ENCODE data around the gene MED12L.

Gene MED12L

DNA sequence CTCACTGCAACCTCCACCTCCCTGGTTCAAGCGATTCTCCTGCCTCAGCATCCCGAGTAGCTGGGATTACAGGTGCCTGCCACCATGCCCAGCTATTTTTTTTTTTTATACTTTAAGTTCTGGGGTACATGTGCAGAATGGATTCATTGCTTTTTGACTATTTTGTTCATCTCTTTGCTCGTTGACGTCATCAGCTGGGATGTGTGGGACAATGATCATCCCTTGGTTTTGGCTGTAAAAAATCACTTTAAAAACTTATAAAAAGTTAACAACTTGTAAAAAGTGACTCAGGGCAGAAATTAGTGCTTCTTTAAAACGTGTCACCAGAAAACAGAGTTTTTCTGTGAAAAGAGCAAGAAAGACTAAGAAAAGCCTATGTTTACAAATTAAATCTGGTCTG lies 337.6 kb downstream of the MED12L start:
- TF ChIP-seq ZNF8 (CRISPR knock-in tag; IDR thresholded peaks at IDR 0.05) (no peak), TCF4 (CRISPR knock-in tag; IDR thresholded peaks at IDR 0.05; ENCODE audit: borderline replicate concordance) (no peak), ARNTL (CRISPR knock-in tag; IDR thresholded peaks at IDR 0.05; ENCODE audit: borderline replicate concordance, low read depth) (no peak), ZC3H10 (CRISPR knock-in tag; IDR thresholded peaks at IDR 0.05) (no peak), BACH2 (CRISPR knock-in tag; IDR thresholded peaks at IDR 0.05; ENCODE audit: borderline replicate concordance) (no peak), ZFP30 (CRISPR knock-in tag; IDR thresholded peaks at IDR 0.05) (no peak), ZNF565 (CRISPR knock-in tag; conservative IDR thresholded peaks at IDR 0.05; ENCODE audit: low read depth) (no peak), PPARA (CRISPR knock-in tag; IDR thresholded peaks at IDR 0.05; ENCODE audit: borderline replicate concordance) (no peak), GLIS3 (CRISPR knock-in tag; IDR thresholded peaks at IDR 0.05) (no peak), ESRRG (CRISPR knock-in tag; IDR thresholded peaks at IDR 0.05) (no peak), CSDC2 (CRISPR knock-in tag; IDR thresholded peaks at IDR 0.05) (no peak), TOX (CRISPR knock-in tag; IDR thresholded peaks at IDR 0.05; ENCODE audit: borderline replicate concordance) (no peak)
- TF ChIP-seq, protein P1, sequence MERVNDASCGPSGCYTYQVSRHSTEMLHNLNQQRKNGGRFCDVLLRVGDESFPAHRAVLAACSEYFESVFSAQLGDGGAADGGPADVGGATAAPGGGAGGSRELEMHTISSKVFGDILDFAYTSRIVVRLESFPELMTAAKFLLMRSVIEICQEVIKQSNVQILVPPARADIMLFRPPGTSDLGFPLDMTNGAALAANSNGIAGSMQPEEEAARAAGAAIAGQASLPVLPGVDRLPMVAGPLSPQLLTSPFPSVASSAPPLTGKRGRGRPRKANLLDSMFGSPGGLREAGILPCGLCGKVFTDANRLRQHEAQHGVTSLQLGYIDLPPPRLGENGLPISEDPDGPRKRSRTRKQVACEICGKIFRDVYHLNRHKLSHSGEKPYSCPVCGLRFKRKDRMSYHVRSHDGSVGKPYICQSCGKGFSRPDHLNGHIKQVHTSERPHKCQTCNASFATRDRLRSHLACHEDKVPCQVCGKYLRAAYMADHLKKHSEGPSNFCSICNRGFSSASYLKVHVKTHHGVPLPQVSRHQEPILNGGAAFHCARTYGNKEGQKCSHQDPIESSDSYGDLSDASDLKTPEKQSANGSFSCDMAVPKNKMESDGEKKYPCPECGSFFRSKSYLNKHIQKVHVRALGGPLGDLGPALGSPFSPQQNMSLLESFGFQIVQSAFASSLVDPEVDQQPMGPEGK (CRISPR knock-in tag; IDR thresholded peaks at IDR 0.05; ENCODE audit: borderline replicate concordance), result no peak
- TF ChIP-seq, protein P2, sequence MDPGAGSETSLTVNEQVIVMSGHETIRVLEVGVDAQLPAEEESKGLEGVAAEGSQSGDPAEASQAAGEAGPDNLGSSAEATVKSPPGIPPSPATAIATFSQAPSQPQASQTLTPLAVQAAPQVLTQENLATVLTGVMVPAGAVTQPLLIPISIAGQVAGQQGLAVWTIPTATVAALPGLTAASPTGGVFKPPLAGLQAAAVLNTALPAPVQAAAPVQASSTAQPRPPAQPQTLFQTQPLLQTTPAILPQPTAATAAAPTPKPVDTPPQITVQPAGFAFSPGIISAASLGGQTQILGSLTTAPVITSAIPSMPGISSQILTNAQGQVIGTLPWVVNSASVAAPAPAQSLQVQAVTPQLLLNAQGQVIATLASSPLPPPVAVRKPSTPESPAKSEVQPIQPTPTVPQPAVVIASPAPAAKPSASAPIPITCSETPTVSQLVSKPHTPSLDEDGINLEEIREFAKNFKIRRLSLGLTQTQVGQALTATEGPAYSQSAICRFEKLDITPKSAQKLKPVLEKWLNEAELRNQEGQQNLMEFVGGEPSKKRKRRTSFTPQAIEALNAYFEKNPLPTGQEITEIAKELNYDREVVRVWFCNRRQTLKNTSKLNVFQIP (CRISPR knock-in tag; IDR thresholded peaks at IDR 0.05; ENCODE audit: borderline replicate concordance, low read depth), result no peak
- TF ChIP-seq, protein P3, sequence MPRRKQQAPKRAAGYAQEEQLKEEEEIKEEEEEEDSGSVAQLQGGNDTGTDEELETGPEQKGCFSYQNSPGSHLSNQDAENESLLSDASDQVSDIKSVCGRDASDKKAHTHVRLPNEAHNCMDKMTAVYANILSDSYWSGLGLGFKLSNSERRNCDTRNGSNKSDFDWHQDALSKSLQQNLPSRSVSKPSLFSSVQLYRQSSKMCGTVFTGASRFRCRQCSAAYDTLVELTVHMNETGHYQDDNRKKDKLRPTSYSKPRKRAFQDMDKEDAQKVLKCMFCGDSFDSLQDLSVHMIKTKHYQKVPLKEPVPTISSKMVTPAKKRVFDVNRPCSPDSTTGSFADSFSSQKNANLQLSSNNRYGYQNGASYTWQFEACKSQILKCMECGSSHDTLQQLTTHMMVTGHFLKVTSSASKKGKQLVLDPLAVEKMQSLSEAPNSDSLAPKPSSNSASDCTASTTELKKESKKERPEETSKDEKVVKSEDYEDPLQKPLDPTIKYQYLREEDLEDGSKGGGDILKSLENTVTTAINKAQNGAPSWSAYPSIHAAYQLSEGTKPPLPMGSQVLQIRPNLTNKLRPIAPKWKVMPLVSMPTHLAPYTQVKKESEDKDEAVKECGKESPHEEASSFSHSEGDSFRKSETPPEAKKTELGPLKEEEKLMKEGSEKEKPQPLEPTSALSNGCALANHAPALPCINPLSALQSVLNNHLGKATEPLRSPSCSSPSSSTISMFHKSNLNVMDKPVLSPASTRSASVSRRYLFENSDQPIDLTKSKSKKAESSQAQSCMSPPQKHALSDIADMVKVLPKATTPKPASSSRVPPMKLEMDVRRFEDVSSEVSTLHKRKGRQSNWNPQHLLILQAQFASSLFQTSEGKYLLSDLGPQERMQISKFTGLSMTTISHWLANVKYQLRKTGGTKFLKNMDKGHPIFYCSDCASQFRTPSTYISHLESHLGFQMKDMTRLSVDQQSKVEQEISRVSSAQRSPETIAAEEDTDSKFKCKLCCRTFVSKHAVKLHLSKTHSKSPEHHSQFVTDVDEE (CRISPR knock-in tag; IDR thresholded peaks at IDR 0.05), result no peak
- TF ChIP-seq, protein P4, sequence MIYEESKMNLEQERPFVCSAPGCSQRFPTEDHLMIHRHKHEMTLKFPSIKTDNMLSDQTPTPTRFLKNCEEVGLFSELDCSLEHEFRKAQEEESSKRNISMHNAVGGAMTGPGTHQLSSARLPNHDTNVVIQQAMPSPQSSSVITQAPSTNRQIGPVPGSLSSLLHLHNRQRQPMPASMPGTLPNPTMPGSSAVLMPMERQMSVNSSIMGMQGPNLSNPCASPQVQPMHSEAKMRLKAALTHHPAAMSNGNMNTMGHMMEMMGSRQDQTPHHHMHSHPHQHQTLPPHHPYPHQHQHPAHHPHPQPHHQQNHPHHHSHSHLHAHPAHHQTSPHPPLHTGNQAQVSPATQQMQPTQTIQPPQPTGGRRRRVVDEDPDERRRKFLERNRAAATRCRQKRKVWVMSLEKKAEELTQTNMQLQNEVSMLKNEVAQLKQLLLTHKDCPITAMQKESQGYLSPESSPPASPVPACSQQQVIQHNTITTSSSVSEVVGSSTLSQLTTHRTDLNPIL (CRISPR knock-in tag; IDR thresholded peaks at IDR 0.05; ENCODE audit: low read depth), result no peak
- ATAC-seq, result no peak

DNA sequence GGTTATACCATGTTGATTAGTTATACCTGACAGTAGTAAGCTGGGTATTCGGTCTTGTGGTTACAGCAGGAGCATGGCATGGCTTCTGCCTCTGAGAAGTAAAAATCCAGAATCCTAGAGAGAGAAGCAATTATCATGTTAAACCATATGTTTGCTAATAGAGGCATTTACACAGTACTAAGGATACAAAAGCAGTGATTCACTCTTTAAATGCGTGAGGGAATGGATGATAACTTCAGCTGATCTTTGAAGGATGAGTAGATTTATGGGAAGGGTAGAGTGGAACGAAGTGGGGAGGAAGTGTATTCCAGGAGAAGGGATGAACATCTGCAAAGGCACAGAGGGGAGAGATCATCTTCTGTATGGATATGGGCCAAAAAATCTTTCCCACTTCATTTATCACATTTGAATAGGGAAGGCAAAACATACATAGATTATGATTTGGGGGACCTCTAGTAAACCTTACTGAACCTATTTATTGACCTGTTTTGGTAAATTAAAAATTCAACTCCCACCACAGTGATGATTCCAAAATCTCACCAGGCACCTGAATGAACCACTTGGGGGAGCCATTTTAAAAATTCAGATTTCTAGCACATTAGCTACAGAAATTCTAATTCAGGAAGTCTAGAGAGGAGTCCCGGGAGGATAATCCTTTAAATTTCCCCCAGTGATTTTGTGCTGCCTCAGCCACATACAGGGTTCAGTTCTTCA lies 340.3 kb downstream of the MED12L start:
- ATAC-seq, result peak; percentile 42
- TF ChIP-seq ZFP3 (CRISPR knock-in tag; IDR thresholded peaks at IDR 0.05) (no peak), TCF4 (CRISPR knock-in tag; IDR thresholded peaks at IDR 0.05; ENCODE audit: borderline replicate concordance) (no peak), ZNF70 (CRISPR knock-in tag; IDR thresholded peaks at IDR 0.05) (no peak), ISL1 (CRISPR knock-in tag; IDR thresholded peaks at IDR 0.05) (no peak), GLIS3 (CRISPR knock-in tag; IDR thresholded peaks at IDR 0.05) (no peak), ZC3H10 (CRISPR knock-in tag; IDR thresholded peaks at IDR 0.05) (no peak), TOX (CRISPR knock-in tag; IDR thresholded peaks at IDR 0.05; ENCODE audit: borderline replicate concordance) (no peak)

DNA sequence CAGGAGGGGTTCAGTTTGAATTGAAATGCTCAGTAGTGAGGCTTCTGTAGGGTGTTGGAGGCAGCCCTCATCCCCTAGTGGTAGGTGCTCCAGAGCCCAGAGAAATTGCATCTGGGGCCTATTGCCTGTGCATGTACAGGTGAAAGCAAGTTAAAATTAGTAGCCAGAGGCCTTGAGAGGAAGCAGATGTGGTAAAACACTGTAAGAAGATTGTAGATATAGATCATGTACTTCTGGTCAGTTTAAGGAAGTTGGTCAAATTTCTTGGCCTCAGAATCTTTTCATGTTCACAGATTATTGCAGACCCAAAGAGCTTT lies 340.8 kb downstream of the MED12L start:
- no peak for TF ChIP-seq ZNF8 (CRISPR knock-in tag; IDR thresholded peaks at IDR 0.05)
- TF ChIP-seq GLIS3 (CRISPR knock-in tag; IDR thresholded peaks at IDR 0.05), result no peak
- no peak for TF ChIP-seq ZFP30 (CRISPR knock-in tag; IDR thresholded peaks at IDR 0.05)
- TF ChIP-seq ZNF565 (CRISPR knock-in tag; conservative IDR thresholded peaks at IDR 0.05; ENCODE audit: low read depth), result no peak
- no peak for TF ChIP-seq ZFP3 (CRISPR knock-in tag; IDR thresholded peaks at IDR 0.05)
- TF ChIP-seq ARNTL (CRISPR knock-in tag; IDR thresholded peaks at IDR 0.05; ENCODE audit: borderline replicate concordance, low read depth), result no peak
- TF ChIP-seq, protein P5, sequence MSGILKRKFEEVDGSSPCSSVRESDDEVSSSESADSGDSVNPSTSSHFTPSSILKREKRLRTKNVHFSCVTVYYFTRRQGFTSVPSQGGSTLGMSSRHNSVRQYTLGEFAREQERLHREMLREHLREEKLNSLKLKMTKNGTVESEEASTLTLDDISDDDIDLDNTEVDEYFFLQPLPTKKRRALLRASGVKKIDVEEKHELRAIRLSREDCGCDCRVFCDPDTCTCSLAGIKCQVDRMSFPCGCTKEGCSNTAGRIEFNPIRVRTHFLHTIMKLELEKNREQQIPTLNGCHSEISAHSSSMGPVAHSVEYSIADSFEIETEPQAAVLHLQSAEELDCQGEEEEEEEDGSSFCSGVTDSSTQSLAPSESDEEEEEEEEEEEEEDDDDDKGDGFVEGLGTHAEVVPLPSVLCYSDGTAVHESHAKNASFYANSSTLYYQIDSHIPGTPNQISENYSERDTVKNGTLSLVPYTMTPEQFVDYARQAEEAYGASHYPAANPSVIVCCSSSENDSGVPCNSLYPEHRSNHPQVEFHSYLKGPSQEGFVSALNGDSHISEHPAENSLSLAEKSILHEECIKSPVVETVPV (CRISPR knock-in tag; IDR thresholded peaks at IDR 0.05), result no peak
- TF ChIP-seq TCF4 (CRISPR knock-in tag; IDR thresholded peaks at IDR 0.05; ENCODE audit: borderline replicate concordance), result no peak
- TF ChIP-seq PPARA (CRISPR knock-in tag; IDR thresholded peaks at IDR 0.05; ENCODE audit: borderline replicate concordance), result no peak
- TF ChIP-seq, protein P4 (CRISPR knock-in tag; IDR thresholded peaks at IDR 0.05; ENCODE audit: low read depth), result no peak
- TF ChIP-seq, protein P3 (CRISPR knock-in tag; IDR thresholded peaks at IDR 0.05), result no peak
- TF ChIP-seq TOX (CRISPR knock-in tag; IDR thresholded peaks at IDR 0.05; ENCODE audit: borderline replicate concordance), result no peak
- peak; percentile 64 for ATAC-seq
